ENCODE measurements around the gene MORN1.

DNA sequence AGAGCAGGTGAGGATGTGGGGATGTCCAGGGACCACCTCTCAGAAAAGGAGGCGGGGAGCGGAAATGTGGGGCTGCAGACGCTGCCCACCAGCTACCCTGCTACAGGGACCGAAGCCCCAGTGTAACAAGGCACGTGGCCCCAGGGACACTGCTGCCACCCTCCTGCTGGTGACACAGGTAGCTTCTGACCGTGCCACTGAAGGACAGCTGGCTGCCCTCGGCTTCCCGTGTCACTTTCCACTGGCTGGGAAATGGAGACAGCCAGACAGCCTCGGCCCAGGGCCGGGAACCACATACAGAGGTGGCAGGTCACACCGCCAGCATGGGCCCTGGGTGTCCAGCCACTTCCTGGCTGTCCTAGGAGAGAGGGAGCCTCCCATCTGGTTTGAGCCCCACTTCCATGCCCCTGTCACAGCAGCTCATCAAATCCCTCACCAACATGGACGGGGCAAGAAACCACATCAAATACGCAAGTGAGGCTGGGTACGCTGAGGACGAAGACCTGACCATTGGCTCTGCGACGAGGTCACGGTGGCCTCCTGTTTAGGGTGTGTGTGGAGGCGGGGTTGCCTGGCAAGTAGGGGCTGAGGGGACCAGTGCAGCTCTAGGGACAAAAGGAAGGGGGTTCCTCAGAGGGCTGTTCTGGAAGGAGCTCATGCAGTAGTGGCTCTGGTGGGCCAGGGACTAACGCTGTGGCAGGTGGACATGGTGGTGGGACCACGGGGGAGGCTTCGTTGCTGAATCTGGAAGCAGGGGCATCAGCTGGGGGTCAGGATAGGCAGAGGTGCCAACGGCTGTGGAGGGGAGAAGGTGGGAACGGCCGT, 16.0 kb upstream of the MORN1 start:
- no peak for TF ChIP-seq POLR2A (IDR thresholded peaks at IDR 0.05)
- TF ChIP-seq, protein P1, sequence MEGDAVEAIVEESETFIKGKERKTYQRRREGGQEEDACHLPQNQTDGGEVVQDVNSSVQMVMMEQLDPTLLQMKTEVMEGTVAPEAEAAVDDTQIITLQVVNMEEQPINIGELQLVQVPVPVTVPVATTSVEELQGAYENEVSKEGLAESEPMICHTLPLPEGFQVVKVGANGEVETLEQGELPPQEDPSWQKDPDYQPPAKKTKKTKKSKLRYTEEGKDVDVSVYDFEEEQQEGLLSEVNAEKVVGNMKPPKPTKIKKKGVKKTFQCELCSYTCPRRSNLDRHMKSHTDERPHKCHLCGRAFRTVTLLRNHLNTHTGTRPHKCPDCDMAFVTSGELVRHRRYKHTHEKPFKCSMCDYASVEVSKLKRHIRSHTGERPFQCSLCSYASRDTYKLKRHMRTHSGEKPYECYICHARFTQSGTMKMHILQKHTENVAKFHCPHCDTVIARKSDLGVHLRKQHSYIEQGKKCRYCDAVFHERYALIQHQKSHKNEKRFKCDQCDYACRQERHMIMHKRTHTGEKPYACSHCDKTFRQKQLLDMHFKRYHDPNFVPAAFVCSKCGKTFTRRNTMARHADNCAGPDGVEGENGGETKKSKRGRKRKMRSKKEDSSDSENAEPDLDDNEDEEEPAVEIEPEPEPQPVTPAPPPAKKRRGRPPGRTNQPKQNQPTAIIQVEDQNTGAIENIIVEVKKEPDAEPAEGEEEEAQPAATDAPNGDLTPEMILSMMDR (IDR thresholded peaks at IDR 0.05), result no peak
